Gastroesophageal sphincter (tissue), 3 donors: ENCODE measurements around the gene PKHD1.

Source experiments
- POLR2A ChIP-seq, 2 donors: fragments of 450-650 bp; IDR thresholded peaks; one replicate each; pipeline ENCODE4 v1.6.1; 2017; ENCODE audit warnings: antibody characterized with exemption in 2 of 2, mild to moderate bottlenecking in 2 of 2, moderate library complexity in 1 of 2
- POLR2AphosphoS5 ChIP-seq: sonication (generic); formaldehyde crosslinking; IDR thresholded peaks from one replicate; pipeline ENCODE4 v1.6.1; 2017; ENCODE audit warnings: antibody characterized with exemption
- TF ChIP-seq, protein P1 (sequence below), 4 experiments: fragments of 200-600 bp in 2 of 4; fragments of 450-650 bp in 2 of 4; sonication (generic) in 1 of 4; IDR thresholded peaks; one replicate each; pipeline ENCODE4 v1.5.1; 2017 to 2019; ENCODE audit warnings: antibody characterized with exemption in 4 of 4, mild to moderate bottlenecking in 2 of 4, moderate library complexity in 2 of 4

DNA sequence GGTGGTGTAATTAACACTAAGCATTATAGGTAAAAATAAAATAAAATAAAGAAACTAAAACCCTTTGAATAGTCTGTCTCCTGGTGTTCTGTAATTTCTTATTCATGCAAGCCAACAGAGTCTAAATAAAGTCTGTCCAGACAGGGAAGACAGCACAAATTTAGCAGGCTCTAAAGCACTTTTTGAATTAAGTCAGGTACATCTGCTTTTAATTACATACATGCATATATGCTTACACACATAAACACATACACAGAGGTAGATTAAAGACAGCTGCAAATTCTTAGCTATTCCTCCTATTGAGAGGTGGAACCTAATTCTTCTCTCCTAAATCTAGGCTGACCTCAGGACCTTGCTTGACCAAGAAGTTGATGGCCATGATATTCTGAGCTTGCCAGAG lies 262.5 kb downstream of the PKHD1 start:
- TF ChIP-seq POLR2AphosphoS5 (no peak), POLR2A (IDR thresholded peaks at IDR 0.05) (no peak)
- TF ChIP-seq, protein P1, sequence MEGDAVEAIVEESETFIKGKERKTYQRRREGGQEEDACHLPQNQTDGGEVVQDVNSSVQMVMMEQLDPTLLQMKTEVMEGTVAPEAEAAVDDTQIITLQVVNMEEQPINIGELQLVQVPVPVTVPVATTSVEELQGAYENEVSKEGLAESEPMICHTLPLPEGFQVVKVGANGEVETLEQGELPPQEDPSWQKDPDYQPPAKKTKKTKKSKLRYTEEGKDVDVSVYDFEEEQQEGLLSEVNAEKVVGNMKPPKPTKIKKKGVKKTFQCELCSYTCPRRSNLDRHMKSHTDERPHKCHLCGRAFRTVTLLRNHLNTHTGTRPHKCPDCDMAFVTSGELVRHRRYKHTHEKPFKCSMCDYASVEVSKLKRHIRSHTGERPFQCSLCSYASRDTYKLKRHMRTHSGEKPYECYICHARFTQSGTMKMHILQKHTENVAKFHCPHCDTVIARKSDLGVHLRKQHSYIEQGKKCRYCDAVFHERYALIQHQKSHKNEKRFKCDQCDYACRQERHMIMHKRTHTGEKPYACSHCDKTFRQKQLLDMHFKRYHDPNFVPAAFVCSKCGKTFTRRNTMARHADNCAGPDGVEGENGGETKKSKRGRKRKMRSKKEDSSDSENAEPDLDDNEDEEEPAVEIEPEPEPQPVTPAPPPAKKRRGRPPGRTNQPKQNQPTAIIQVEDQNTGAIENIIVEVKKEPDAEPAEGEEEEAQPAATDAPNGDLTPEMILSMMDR (IDR thresholded peaks at IDR 0.05) = no peak
